Small intestine (tissue), 7 donors: ENCODE results near the gene RCCD1. TPM values are rescaled to one million over a fixed set of nuclear protein-coding genes. Genes with fewer than 3 reads are reported as not detected.

Experiments used
- DNase-seq, 2 donors: peaks; one replicate each; pipeline versions ENCODE4 v3.0.0 to v3.0.0-alpha.2; 2013
- FAIRE-seq: peaks from 2 replicates; lab custom pipeline; 2012; peaks lifted over from hg19 to GRCh38; lab: Jason Lieb, UNC
- H3K27ac ChIP-seq, 3 donors: one replicate each; pipeline ENCODE4 v1.5.1; 2013; ENCODE audit warnings: low read length in 2 of 3, mild to moderate bottlenecking in 2 of 3, control low read depth in 1 of 3, inconsistent platforms in 1 of 3, low read depth in 1 of 3, moderate library complexity in 1 of 3
- H3K27me3 ChIP-seq, 3 donors: one replicate each; pipeline ENCODE4 v1.6.1; 2013; ENCODE audit warnings: low read length in 3 of 3, inconsistent platforms in 1 of 3; ENCODE audit not compliant: control insufficient read depth in 3 of 3, insufficient read depth in 3 of 3
- H3K36me3 ChIP-seq, 3 donors: one replicate each; pipeline ENCODE4 v1.6.1; 2013; ENCODE audit warnings: low read length in 3 of 3, inconsistent platforms in 1 of 3, low read depth in 1 of 3, mild to moderate bottlenecking in 1 of 3, moderate library complexity in 1 of 3; ENCODE audit not compliant: control insufficient read depth in 3 of 3, insufficient read depth in 2 of 3
- H3K4me1 ChIP-seq, 3 donors: one replicate each; pipeline ENCODE4 v1.6.1; 2013; ENCODE audit warnings: low read length in 2 of 3, inconsistent platforms in 1 of 3, low read depth in 1 of 3, mild to moderate bottlenecking in 1 of 3, moderate library complexity in 1 of 3; ENCODE audit not compliant: control insufficient read depth in 3 of 3, insufficient read depth in 2 of 3
- H3K4me3 ChIP-seq, 3 donors: one replicate each; pipeline ENCODE4 v1.5.1; 2013; ENCODE audit warnings: low read length in 3 of 3, control low read depth in 1 of 3, inconsistent platforms in 1 of 3, low read depth in 1 of 3, mild to moderate bottlenecking in 1 of 3, moderate library complexity in 1 of 3
- H3K9me3 ChIP-seq, 2 donors: one replicate each; pipeline ENCODE4 v1.6.1; 2013; ENCODE audit warnings: low read depth in 1 of 2, low read length in 1 of 2; ENCODE audit not compliant: control insufficient read depth in 2 of 2, insufficient read depth in 1 of 2
- WGBS, 3 donors: extraction: QIAGEN DNeasy Blood & Tissue Kit; methylation state at CpG; one replicate each; pipeline ENCODE4 v1.1.7; 2013; 5-methylcytosine and 5-hydroxymethylcytosine counted together
- polyA plus RNA-seq, 4 donors: library from polyadenylated mRNA; stranded (reverse) in 3 of 4; unstranded in 1 of 4; fragments of 200-250 nt in 3 of 4; fragments of 120-200 nt in 1 of 4; gene quantifications; one replicate each; pipeline versions ENCODE4 v1.2.1 to v1.2.3, GENCODE V29; 2013
- donor health status: healthy with polysubstance abuse.
- donor health status: control.
- donor health status: control.
- donor health status: Bipolar disorder and iron deficiency.
- donor health status: healthy.

RCCD1 gene
- polyA plus RNA-seq, 4 donors, result 4.9 to 20.9 (median 9.7) TPM

DNA sequence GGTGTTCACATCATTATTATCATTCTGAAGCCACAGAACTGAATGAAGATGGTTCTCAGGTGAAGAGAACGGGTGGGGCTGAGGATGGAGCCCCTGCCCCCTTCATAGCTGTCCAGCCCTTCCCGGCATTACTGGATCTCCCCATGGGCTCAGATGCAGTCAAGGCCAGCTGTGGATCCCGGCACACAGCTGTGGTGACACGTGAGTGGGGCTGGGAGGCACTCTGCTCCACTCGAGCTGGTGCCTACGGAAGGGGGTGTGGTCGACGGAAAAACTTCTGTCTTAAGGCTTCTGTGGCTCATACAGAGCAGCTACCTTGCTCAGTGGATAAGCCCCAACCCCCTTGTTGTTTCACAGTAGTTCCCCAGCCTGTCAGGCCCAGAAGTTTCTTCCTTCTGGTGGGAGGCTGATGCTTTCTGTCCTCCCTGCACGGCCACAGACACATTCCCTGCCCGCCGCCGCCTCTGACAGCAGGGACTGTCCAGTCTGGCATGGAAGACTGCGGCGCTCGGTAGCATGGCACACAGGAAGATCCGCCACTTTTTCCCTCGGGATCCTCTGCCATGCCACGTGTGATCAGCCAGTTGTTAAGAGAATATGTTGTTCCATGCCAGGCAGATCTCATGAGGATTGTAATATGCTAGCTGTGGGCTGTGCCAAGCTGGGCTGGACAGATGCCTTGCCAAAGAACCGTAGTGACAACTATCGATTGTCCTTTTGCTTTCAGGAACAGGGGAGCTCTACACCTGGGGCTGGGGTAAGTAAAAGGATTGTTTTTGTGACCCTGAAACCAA is 5.8 kb downstream of the RCCD1 start:
- no peak overlapping the region for H3K4me3 ChIP-seq

DNA sequence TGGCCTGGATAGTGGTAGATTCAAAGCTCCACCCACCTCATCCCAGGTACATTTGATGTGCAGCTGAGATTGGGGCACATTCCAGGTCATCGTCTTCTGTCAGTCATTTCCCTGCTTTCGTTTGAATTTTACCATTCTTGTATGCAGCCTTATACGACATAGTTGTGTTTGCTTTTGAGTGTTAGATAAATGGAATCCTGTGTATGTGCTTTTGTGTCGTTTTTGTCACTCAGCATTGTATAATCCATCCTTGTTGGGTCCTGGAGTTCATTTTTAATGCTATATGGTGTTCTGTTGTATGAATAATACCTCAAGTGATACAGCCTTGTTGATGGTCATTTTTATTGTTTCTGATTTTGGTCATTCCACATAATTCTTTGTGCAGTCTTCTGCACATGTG is 7.3 kb downstream of the RCCD1 start:
- 78 to 86% (median 80%) methylated on average over 4 of the region's 4 CpGs for WGBS, 3 donors
- FAIRE-seq (no peak), DNase-seq (no peak)
- H3K27me3 ChIP-seq, result no peaks in the 10 kb centered on the region
- H3K9me3 ChIP-seq, result no peaks in the 10 kb centered on the region
- no peak overlapping the region for H3K4me3 ChIP-seq
- H3K36me3 ChIP-seq, result peaks cover 1 to 48% (median 3%) of the 10 kb centered on the region in 3 donors
- peaks cover 0 to 3% (median 0%) of the 10 kb centered on the region in 3 donors for H3K4me1 ChIP-seq
- no peak overlapping the region for H3K27ac ChIP-seq

More for the DNA sequence above, 5.8 kb downstream of the RCCD1 start:
- Histone ChIP-seq H3K4me1 (peaks cover 2 to 9% (median 3%) of the 10 kb centered on the region in 3 donors), H3K27me3 (no peaks in the 10 kb centered on the region), H3K27ac (no peak overlapping the region), H3K9me3 (no peaks in the 10 kb centered on the region), H3K36me3 (peaks cover 0 to 41% (median 3%) of the 10 kb centered on the region in 3 donors)
- no peak for DNase-seq
- FAIRE-seq, result no peak
- 89 to 92% (median 89%) methylated on average over 20 of the region's 20 CpGs for WGBS, 3 donors

DNA sequence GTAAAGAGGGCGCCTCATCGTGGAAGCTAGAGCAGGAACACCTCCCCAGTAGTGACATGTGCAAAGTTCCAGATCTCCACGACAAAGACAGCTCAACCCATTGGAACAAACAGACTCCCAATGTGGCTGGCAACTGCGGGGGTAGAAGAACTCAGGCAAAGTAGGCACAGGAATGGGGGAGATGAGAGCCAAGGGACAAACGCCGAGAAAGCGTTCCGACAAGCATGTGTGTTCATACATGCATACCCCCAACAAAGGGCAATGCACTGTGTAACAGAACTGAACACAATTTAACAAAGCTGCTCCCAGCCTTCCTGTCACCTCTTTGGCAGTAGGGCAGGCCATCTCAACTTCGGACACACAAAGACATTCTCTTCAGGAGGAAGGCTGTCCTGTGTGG is 11.6 kb downstream of the RCCD1 start:
- Histone ChIP-seq H3K4me3 (no peak overlapping the region), H3K4me1 (no peaks in the 10 kb centered on the region), H3K36me3 (peaks cover 2 to 41% (median 7%) of the 10 kb centered on the region in 3 donors), H3K9me3 (no peaks in the 10 kb centered on the region), H3K27me3 (no peaks in the 10 kb centered on the region), H3K27ac (no peak overlapping the region)
- DNase-seq (no peak), FAIRE-seq (no peak)
- 92 to 95% (median 94%) methylated on average over 9 of the region's 9 CpGs for WGBS, 3 donors

DNA sequence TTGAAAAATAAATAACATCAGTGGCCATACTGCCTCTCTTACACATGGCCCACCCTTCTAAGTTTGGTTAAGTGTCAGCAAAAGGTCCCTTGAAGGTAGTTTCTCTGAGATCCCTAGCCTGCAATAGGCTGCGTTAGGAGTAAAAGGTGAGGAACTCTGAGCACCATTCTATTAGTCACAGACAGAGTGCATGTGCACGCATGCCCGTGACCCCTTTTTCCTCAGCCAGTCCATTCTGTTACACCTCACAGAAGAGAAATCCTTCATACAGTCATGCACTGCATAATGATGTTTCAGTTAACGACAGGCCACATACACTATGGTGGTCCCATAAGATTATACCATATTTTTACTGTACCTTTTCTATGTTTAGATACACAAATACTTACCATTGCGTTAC is 12.5 kb downstream of the RCCD1 start:
- FAIRE-seq, result no peak
- H3K36me3 ChIP-seq, result peaks cover 2 to 37% (median 7%) of the 10 kb centered on the region in 3 donors

DNA sequence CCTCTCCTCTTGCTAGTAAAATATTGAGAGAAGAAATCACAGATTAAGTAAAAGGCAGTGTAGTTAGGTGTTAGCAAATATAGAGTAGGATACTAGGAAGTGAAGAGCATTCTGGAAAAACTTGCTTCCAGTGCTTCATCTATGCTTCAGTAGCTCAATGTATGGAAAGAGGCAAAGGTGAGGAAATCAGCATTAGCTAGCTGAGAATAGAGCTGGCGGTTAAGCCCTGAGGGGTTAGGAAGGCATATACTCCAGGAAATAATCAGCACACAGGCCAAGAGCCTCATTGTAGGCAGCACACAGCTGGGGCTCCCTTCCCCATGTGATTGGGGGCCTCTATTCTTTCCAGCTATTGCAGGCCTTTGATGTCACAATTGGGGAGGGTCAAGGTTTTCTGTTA is 13.8 kb downstream of the RCCD1 start:
- Histone ChIP-seq H3K36me3 (peaks cover 2 to 38% (median 7%) of the 10 kb centered on the region in 3 donors), H3K4me1 (no peaks in the 10 kb centered on the region), H3K27me3 (no peaks in the 10 kb centered on the region), H3K9me3 (no peaks in the 10 kb centered on the region), H3K27ac (no peak overlapping the region), H3K4me3 (no peak overlapping the region)
- DNase-seq (no peak), FAIRE-seq (no peak)
- 88 to 98% (median 94%) methylated on average over 1 of the region's 1 CpG for WGBS, 3 donors

More for the DNA sequence above, 12.5 kb downstream of the RCCD1 start:
- H3K4me3 ChIP-seq, result no peak overlapping the region
- H3K9me3 ChIP-seq, result no peaks in the 10 kb centered on the region
- no peaks in the 10 kb centered on the region for H3K4me1 ChIP-seq
- no peak for DNase-seq
- H3K27me3 ChIP-seq, result no peaks in the 10 kb centered on the region
- 86 to 96% (median 96%) methylated on average over 5 of the region's 5 CpGs for WGBS, 3 donors
- H3K27ac ChIP-seq, result no peak overlapping the region

DNA sequence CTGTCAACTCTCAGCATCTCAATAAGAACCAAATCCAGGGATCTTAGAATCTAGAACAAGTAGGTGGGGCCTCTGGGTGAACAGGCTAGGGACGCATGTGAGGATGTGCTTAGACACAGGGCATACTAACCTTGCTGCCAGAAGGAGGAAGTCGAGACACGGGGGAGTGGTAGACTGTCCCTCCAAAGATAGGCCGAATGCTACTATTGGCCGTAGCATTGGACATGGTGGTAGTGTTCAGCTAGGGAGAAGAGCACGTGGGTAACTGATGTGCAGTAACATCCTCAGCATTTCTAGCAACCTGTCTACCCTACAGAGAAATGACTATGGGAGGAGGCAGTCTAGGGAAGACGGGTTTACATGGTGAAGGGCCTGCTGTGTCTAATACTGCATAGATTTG is 15.6 kb downstream of the RCCD1 start:
- DNase-seq (no peak), FAIRE-seq (no peak)
- Histone ChIP-seq H3K9me3 (no peaks in the 10 kb centered on the region), H3K27ac (no peak overlapping the region), H3K36me3 (peaks cover 4 to 38% (median 6%) of the 10 kb centered on the region in 3 donors), H3K27me3 (no peaks in the 10 kb centered on the region), H3K4me1 (no peaks in the 10 kb centered on the region), H3K4me3 (no peak overlapping the region)
- WGBS, 3 donors, result 93 to 96% (median 94%) methylated on average over 7 of the region's 7 CpGs

DNA sequence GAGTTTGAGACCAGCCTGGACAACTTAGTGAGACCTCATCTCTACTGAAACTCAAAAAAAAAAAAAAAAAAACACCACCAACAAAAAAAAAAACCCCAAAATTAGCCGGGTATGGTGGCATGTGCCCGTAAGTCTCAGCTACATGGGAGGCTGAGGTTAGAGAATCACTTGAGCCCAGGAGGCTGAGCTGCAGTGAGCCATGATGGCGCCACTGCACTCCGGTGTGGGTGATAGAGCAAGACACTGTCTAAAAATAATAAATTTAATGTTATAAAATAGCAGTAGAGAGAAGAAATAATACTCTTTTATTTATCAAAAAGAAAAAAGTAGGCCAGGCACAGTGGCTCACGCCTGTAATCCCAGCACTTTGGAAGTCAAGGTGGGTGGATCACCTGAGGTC is 17.4 kb downstream of the RCCD1 start:
- FAIRE-seq (no peak), DNase-seq (no peak)
- Histone ChIP-seq H3K36me3 (peaks cover 4 to 36% (median 4%) of the 10 kb centered on the region in 3 donors), H3K4me1 (no peaks in the 10 kb centered on the region), H3K4me3 (no peak overlapping the region), H3K9me3 (no peaks in the 10 kb centered on the region), H3K27me3 (no peaks in the 10 kb centered on the region), H3K27ac (no peak overlapping the region)
- 92 to 98% (median 93%) methylated on average over 5 of the region's 5 CpGs for WGBS, 3 donors

DNA sequence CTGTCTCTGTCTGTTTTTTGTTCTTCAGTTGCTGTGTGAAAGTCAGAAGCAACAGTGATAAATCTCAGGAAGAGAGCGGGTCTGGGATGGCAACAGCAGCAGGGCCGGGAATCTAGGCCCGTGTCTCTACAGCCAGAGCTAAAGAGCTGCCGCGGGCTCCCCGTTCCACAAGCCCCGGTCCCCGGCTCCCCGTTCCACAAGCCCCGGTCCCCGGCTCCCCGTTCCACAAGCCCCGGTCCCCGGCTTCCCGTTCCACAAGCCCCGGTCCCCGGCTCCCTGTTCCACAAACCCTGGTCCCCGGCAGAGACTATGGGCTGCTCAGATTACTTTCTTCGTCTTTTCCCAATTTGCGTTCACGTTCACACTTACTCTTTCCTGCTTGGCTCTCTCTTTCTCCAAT is 19.5 kb downstream of the RCCD1 start:
- Histone ChIP-seq H3K27me3 (no peaks in the 10 kb centered on the region), H3K4me1 (no peaks in the 10 kb centered on the region), H3K9me3 (no peaks in the 10 kb centered on the region), H3K27ac (no peak overlapping the region), H3K36me3 (peaks cover 2 to 29% (median 4%) of the 10 kb centered on the region in 3 donors), H3K4me3 (no peak overlapping the region)
- DNase-seq (no peak), FAIRE-seq (no peak)
- WGBS, 3 donors, result 94 to 98% (median 97%) methylated on average over 21 of the region's 21 CpGs
